Measurements from ENCODE around the gene PACSIN1. TPM values are rescaled to one million over a fixed set of nuclear protein-coding genes. Genes with fewer than 3 reads are reported as not detected.

PACSIN1 gene
- polyA plus RNA-seq, 1 donor from 2014 or later: 3.1 TPM

GRCh38 chr6:34484391-34484790 is 18.5 kb downstream of the PACSIN1 start:
- no peak overlapping the region for H3K9ac ChIP-seq (ENCODE audit: low read length)
- H3K9me3 ChIP-seq (ENCODE audit: low read length): no peaks in the 10 kb centered on the region
- no peaks in the 10 kb centered on the region for H3K36me3 ChIP-seq (ENCODE audit: insufficient read depth, low read length)
- TF ChIP-seq, protein P1, sequence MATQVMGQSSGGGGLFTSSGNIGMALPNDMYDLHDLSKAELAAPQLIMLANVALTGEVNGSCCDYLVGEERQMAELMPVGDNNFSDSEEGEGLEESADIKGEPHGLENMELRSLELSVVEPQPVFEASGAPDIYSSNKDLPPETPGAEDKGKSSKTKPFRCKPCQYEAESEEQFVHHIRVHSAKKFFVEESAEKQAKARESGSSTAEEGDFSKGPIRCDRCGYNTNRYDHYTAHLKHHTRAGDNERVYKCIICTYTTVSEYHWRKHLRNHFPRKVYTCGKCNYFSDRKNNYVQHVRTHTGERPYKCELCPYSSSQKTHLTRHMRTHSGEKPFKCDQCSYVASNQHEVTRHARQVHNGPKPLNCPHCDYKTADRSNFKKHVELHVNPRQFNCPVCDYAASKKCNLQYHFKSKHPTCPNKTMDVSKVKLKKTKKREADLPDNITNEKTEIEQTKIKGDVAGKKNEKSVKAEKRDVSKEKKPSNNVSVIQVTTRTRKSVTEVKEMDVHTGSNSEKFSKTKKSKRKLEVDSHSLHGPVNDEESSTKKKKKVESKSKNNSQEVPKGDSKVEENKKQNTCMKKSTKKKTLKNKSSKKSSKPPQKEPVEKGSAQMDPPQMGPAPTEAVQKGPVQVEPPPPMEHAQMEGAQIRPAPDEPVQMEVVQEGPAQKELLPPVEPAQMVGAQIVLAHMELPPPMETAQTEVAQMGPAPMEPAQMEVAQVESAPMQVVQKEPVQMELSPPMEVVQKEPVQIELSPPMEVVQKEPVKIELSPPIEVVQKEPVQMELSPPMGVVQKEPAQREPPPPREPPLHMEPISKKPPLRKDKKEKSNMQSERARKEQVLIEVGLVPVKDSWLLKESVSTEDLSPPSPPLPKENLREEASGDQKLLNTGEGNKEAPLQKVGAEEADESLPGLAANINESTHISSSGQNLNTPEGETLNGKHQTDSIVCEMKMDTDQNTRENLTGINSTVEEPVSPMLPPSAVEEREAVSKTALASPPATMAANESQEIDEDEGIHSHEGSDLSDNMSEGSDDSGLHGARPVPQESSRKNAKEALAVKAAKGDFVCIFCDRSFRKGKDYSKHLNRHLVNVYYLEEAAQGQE (IDR thresholded peaks at IDR 0.05; ENCODE audit: borderline replicate concordance): no peak
- TF ChIP-seq MXI1 (conservative IDR thresholded peaks at IDR 0.05; ENCODE audit: poor library complexity, severe bottlenecking) (no peak), SMC3 (conservative IDR thresholded peaks at IDR 0.05; ENCODE audit: poor library complexity) (no peak), CTCF (IDR thresholded peaks at IDR 0.05; ENCODE audit: poor library complexity, severe bottlenecking) (no peak), EP300 (conservative IDR thresholded peaks at IDR 0.05; ENCODE audit: poor library complexity, severe bottlenecking) (no peak), TAF1 (IDR thresholded peaks at IDR 0.05; ENCODE audit: low read depth) (no peak), RAD21 (conservative IDR thresholded peaks at IDR 0.05) (no peak), POLR2AphosphoS5 (IDR thresholded peaks at IDR 0.05) (no peak), EZH2 (IDR thresholded peaks at IDR 0.05; ENCODE audit: borderline replicate concordance, insufficient read depth, low read length, poor library complexity, severe bottlenecking) (no peak)
- H3K9me2 ChIP-seq (ENCODE audit: insufficient read depth, low read length): no peaks in the 10 kb centered on the region
- no peak overlapping the region for H2AFZ ChIP-seq (ENCODE audit: low read depth, low read length)
- H3K27ac ChIP-seq (ENCODE audit: low read length): no peak overlapping the region
- no peaks in the 10 kb centered on the region for H3F3A ChIP-seq (ENCODE audit: insufficient read depth, low read length, poor library complexity, severe bottlenecking)
- no peaks in the 10 kb centered on the region for H3K27me3 ChIP-seq (ENCODE audit: insufficient read depth, low read depth, low read length)
- no peak overlapping the region for H3K4me2 ChIP-seq (ENCODE audit: low read length)
- H3K4me3 ChIP-seq (ENCODE audit: low read length): no peak overlapping the region
- no peaks in the 10 kb centered on the region for H3K79me2 ChIP-seq (replicated peaks; ENCODE audit: insufficient read depth, low read length)
- no peaks in the 10 kb centered on the region for H4K20me1 ChIP-seq (ENCODE audit: insufficient read depth)

DNA sequence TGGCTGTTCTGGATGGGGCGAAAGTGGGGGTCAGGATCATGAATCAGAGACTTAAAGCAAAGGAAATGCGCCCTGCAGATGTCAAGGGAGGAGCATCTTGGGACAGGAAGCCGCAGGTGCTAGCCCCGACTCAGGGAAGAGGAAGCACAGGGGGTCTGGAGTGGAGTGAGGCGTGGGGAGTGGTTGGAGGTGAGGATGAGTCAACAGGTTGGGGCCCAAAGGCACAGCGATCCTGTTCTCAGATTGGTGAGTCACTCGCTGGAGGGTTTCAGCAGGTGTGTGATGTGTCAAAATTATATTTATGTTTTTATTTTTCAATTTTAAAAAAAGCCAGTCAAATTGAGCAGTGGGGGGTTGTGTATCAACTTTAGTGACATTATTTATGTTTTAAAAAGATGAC is 19.0 kb downstream of the PACSIN1 start:
- Histone ChIP-seq H2AFZ (ENCODE audit: low read depth, low read length) (no peak overlapping the region), H3K27me3 (ENCODE audit: insufficient read depth, low read depth, low read length) (no peaks in the 10 kb centered on the region), H3K9me2 (ENCODE audit: insufficient read depth, low read length) (no peaks in the 10 kb centered on the region), H4K20me1 (ENCODE audit: insufficient read depth) (no peaks in the 10 kb centered on the region), H3K36me3 (ENCODE audit: insufficient read depth, low read length) (no peaks in the 10 kb centered on the region), H3K9me3 (ENCODE audit: low read length) (no peaks in the 10 kb centered on the region), H3K79me2 (replicated peaks; ENCODE audit: insufficient read depth, low read length) (no peaks in the 10 kb centered on the region), H3K27ac (ENCODE audit: low read length) (no peak overlapping the region), H3F3A (ENCODE audit: insufficient read depth, low read length, poor library complexity, severe bottlenecking) (no peaks in the 10 kb centered on the region), H3K4me2 (ENCODE audit: low read length) (no peak overlapping the region), H3K9ac (ENCODE audit: low read length) (no peak overlapping the region), H3K4me3 (ENCODE audit: low read length) (no peak overlapping the region)
- TF ChIP-seq EP300 (conservative IDR thresholded peaks at IDR 0.05; ENCODE audit: poor library complexity, severe bottlenecking) (no peak), TAF1 (IDR thresholded peaks at IDR 0.05; ENCODE audit: low read depth) (no peak), EZH2 (IDR thresholded peaks at IDR 0.05; ENCODE audit: borderline replicate concordance, insufficient read depth, low read length, poor library complexity, severe bottlenecking) (no peak), POLR2AphosphoS5 (IDR thresholded peaks at IDR 0.05) (no peak), SMC3 (conservative IDR thresholded peaks at IDR 0.05; ENCODE audit: poor library complexity) (no peak), RAD21 (conservative IDR thresholded peaks at IDR 0.05) (no peak)
- TF ChIP-seq, protein P1 (IDR thresholded peaks at IDR 0.05; ENCODE audit: borderline replicate concordance): no peak
